ENCODE measurements around the gene C4orf17.

The C4orf17 gene

DNA sequence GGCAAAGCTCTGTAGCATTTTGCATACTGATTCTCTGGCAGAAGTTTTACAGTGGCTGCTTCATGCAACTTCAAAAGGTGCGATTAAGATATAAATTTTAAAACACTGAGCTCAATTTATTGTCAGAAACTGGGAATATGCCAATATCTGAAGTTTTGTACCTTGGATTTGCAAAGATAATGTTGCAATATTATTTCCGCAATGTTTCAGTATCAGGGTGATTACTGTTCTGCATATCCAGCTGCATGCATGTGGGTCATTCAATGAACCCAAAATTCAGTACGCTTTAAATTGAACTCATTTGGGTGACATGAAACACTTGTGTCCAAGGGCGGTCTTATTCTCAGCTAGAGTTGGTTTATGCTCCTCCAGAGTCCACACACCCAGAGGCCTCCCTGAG lies 26.9 kb downstream of the C4orf17 start:
- DNase-seq = no peak

DNA sequence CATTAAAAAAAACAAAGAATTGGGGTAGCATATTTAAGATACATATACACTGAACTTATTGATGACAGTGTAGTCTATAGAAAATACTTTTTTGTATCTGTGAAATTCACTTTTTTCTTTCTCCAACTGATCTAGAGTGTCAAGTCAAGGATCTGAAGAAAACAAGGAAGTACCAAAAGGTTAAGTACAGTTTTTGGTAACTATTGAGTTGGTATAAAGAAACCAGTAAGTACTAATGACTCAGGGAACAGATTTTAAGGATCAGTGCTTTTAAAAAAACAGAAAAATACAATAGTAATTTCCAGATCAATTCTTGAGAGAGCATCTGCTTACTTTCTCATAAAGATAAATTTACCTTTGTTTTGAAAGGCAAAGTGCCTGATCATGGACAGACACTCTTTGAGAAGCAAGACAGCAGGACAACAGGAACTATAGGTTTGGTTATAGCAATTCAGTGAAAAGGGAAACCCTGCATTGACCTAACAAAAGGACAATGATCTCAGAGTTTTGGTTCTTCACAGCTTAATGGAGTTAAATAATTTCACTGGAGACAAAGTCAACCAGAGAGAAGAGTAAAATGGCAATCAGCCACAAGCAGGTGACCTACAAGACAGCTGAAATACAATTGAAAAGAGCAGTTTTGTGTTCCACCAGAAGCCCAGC lies 29.6 kb downstream of the C4orf17 start:
- DNase-seq = no peak

GRCh38 chr4:99552872-99553271 lies 42.1 kb downstream of the C4orf17 start:
- no peak for DNase-seq

DNA sequence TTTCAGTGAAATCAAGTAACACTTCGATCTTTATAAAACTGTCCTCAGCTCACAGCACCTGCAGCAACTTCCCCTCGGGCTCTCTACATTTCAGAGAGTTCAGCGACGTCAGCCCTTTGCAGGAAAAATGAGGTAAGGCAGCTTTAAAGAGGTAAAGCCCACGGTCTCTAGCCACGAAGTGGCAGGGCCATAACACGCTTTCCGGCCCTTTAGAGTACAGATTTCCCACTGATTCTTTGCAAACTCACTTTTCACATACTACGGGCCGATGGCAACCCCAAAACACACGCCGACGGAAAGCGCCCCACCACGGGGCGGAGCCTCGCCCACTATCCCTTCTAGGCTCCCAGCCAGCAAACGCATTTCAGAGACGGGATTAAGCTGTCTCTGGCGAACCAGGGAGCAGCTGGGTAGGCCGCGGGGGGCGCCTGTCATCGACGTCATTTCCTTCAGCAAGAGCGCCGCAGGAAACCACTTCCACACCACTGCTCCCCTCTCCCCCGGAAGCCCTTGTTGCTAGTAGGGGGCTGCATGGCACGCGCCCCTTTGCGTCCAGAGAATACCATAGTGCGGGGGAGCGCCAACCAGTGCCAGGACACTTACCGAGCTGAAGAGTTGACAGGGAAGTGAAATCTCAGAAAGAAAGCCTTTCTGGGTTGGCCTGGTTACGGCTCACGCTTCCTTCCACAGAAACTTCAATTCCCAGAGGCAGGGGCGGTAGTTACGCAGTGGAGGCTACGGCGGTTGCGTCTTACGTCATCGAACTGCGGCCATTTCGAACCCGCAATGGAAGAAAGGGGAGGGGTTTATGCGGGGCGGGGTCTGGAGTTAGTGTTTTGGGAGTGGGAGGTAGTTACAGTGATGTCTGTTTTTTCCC lies 52.7 kb downstream of the C4orf17 start, which contains the start of gene TRMT10A:
Gene TRMT10A, minus strand, starts transcription at position 730 of the 877 bp plus-strand sequence. CDS start 4,701 bp downstream, outside the sequence.
- peak; percentile 90 for DNase-seq

DNA sequence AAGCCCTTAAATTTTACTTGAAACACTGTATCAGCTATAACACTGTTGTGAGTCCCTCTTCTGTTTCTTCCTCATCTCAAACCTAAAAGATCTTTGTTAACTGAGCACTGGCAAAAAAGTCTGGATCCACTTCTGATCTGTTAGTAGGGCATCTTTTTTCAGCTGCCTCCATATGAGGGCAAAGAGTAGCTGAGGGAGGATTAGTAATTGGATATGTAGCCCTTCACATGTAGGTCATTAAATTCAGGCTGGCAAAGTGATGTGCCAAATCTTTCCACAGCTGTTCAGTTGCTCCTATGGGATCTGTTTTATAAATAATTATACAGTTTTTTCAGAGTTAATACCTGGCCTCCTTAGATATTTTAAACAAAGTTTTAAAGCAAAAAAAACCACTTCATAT lies 54.1 kb downstream of the C4orf17 start:
- no peak for DNase-seq

DNA sequence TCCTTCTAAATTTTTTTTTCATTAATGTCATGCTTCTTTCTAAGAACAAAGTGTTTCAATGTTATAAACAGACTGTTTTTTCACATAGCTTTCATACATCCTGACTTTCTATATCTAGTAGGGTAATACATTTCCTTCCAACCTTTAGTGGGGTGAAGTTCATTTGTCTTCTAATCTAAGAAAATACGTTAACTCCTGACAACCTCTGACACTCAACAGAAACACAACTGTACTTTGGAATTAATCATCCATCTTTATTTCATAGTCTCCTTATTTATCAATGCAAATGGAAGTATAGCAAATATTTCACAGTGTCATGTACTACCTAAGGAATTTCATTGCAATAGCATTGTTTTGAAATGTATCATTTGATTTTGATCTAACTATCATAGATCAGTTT lies 61.1 kb downstream of the C4orf17 start:
- no peak for DNase-seq

- DNase-seq = no peak
These were observed 61.9 kb downstream of the C4orf17 start for GRCh38 chr4:99572527-99573240.

GRCh38 chr4:99573735-99574368 lies 63.0 kb downstream of the C4orf17 start:
- DNase-seq = no peak

DNA sequence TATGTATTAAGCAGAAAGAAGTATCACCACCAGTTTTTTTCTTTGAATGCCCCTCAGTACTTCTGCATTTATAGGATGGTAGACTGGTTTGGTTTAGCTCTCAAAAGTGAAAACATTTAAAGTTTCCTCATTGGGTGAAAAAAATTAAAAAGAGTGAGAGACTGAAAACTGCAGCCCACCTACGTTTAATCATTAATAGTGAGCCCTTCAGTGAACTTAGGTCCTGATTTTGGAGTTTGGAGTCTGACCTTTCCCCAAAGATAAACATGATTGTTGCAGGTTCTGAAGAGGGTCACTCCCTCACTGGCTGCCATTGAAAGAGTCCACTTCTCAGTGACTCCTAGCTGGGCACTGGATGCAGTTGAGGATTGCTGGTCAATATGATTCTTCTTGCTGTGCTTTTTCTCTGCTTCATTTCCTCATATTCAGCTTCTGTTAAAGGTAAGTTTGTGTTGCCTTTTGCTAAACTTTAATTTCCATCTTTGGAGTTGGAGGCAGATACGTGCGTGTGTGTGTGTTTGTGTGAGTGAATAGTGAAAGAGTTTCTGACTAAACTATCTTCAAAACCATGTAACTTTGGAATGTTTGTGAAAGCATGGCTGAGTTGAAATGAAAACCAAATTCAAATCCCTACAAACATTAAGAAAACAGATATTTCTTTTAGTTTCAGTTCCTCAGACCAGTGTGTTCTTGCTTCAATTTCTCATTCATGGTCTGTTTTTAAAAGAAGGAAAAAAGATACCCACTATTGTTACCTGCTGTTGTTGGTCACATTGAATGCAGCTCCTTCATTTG lies 63.9 kb downstream of the C4orf17 start, which contains the start of gene MTTP:
Gene MTTP, plus strand, starts transcription at position 295 of the 795 bp plus-strand sequence. Its CDS starts 86 bp downstream, at position 381.
- DNase-seq = no peak

- no peak for DNase-seq
These were observed 67.9 kb downstream of the C4orf17 start for GRCh38 chr4:99578714-99579113.

DNA sequence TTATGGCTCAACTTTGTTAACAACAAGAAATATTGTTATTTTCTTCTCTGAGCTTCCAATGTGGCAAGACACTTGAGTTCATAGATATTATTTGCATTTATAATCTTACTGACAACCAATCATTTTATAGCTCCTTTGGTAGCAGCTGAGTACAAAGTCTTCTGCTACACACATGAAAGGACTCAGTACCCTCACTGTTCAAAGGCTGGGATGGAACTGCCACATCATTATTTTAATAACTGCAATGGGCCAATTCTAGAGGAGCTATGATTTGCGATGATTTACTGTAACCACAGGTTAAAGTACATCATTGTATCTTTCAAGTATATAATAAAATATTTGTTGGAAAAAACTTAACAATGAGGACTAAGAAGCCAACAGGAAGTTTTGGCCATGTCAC lies 74.7 kb downstream of the C4orf17 start:
- DNase-seq = no peak

- no peak for DNase-seq
These were observed 75.5 kb downstream of the C4orf17 start for GRCh38 chr4:99586322-99586721.

GRCh38 chr4:99586797-99587196 lies 76.0 kb downstream of the C4orf17 start:
- DNase-seq = no peak

DNA sequence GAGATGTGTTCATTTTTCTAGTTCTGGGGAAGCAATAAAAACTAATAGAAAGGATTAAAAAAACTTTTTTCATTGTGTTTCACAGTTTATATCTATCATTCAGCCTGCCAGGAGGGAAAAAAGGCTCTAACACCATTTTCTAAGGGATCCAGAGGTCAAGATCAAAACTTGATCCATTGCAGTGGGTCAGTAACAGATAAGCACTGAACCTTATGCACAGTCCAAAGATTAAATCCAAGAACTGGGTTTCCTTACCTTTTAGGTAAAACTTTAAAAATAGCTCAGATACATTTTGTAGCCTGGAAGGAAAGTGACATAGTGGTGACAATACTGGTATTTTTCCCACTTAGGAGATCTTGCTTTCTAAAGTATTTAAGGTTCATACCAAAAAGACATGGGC lies 76.5 kb downstream of the C4orf17 start:
- DNase-seq = no peak

DNA sequence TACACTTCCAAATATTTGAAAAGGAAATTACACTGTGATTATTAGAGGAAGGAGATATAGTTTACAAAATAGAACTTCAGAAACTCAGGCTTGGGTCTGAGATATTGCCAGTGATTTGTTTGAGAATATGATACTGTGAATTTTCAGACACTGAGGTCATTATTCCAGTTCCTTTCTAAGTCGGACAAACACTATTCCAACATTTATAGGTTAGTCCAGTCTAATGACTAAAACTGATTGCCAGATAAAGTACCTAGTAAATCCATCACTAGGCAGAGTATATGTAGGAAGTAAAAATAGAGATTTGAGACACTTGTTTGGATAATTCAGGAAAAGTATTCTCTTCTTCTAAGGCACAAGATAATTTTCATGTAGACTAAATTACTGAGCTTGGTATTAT lies 77.0 kb downstream of the C4orf17 start:
- DNase-seq = no peak

DNA sequence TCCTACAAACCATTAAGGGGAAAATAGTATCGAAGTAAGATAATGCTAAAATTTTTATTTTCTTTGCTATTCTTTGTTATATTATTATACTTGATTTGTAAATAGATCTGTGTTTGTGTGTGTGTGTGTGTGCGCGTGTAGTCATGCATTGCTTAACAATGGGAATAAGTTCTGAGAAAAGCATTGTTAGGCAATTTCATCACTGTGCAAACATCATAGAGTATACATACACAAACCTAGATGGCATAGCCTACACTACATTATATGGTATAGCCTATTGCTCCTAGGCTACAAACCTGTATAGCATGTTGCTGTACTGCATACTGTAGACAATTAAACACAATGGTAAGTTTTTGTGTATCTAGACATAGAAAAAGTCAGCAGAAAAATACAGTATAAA lies 80.9 kb downstream of the C4orf17 start:
- no peak for DNase-seq
